D721Med (cell line): ENCODE data around the gene HMGB1.

ENCODE experiments used
- DNase-seq: peaks from one replicate; pipeline ENCODE4 v3.0.0; 2011; ENCODE audit warnings: low spot score; ENCODE audit not compliant: insufficient read length
- FAIRE-seq: peaks from 2 replicates; lab custom pipeline; 2011; peaks lifted over from hg19 to GRCh38; lab: Jason Lieb, UNC
- CTCF ChIP-seq: IDR thresholded peaks from 2 replicates; pipeline ENCODE4 v1.5.1; 2012; ENCODE audit warnings: mild to moderate bottlenecking, control low read depth; ENCODE audit not compliant: insufficient read depth; ENCODE audit errors: missing control alignments

Gene HMGB1

GRCh38 chr13:30499338-30499737 lies 33.6 kb upstream of the HMGB1 start:
- TF ChIP-seq CTCF: no peak
- FAIRE-seq (no peak), DNase-seq (no peak)

DNA sequence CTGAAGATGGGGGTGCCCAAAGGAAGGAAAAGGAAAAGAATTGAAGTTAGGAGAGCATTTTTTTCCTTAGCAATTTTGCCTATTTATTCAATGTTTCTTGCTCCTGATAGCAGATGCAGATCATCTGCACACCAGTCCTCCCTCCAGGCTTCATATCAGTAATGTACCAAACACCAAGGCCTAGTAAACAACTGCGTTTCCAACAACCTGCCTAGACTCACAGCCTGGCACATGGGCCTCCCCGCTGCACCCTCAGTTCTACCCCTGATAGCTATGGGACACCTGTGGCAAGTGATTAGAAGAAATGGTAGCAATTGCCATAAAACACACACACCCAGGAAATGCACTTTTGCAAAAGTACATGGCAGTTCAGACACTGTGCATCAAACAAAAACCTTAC lies 30.4 kb upstream of the HMGB1 start:
- TF ChIP-seq CTCF: no peak
- DNase-seq: no peak
- no peak for FAIRE-seq

DNA sequence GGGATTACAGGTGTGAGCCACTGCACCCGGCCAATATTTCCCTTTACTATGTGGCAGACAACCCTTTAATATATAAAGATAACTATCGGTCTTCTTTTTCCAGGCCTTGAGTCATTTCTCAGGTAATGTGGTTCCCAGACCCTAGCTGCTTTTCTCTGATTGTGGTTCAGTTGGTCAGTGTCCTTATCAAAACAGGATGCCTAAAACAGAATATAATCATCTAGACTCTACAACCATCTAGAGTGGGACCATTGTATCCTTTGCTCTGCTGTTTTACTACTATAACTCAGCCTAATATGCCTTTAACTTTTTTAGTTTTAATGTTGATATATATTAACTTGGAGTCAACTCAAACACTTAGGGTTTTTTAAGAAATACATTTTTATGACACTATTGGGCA lies 30.0 kb upstream of the HMGB1 start:
- DNase-seq (no peak), FAIRE-seq (no peak)
- TF ChIP-seq CTCF: no peak

- no peak for DNase-seq
- FAIRE-seq: no peak
- TF ChIP-seq CTCF: no peak
Measured at GRCh38 chr13:30493658-30494381, 28.1 kb upstream of the HMGB1 start.

DNA sequence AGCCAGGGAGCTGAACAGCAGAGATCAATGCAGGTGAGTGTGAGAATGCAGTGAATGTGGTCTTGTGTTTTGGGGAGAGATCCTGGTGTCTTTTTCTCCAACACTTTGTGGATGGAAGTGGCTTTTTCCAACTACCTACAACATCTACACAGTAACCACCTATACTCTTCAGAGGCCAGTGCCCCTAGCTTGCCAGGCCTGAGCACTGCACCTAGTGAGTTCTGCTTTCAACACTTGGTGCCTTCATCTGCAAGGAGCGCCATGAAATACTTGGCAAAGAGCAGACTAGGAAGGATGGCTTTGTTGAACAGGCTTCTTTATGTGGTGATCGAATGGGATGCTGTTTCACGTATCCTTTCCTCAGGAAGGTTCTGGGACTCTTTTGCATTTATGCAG lies 21.3 kb upstream of the HMGB1 start:
- DNase-seq (no peak), FAIRE-seq (no peak)
- TF ChIP-seq CTCF: no peak

GRCh38 chr13:30486230-30487074 lies 20.7 kb upstream of the HMGB1 start:
- DNase-seq (no peak), FAIRE-seq (no peak)
- TF ChIP-seq CTCF: no peak
